ENCODE data around the gene ZNF284.

ZNF284 gene

DNA sequence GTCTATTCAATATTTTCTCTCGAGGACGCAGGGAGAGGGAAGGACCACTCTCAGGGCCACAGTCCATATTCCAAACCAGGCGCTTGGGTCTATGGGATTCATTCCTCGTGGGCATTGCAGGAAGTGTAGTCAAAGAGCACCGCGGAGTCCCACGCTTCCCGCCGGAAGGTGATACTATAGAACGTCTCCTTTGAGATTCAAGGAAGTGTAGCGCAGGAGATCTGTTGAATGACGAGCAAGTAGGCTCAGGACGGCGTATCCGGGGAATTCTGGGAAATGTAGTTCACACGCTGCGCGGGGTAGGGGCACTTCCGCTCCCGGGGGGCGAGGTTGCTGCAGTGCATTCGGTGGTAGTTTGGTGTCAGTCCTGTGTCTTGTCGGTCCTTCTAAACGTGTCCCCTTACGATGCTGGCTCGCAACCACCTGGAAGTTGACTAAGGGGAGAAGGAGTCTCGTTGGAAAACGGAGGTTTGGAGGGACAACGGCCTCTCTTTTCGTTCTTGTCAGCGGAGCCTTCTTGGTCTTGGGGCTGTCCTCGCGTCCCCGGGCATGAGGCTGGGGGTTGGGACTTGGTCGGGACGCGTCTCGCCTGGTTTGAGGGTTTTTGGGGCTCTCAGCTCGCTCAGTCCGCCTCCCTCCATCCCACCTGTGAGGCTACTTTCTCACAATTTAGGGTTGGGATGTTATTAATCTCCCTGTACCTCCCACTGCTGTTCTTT lies at the start of gene ZNF284:
TSS of gene ZNF284 (plus strand) at position 336 of the 719 bp plus-strand sequence. CDS start 4,231 bp downstream, outside the sequence.
- peak; percentile 64 for DNase-seq

GRCh38 chr19:44024900-44025216 lies 47.1 kb upstream of the ZNF284 start:
- no peak for DNase-seq

DNA sequence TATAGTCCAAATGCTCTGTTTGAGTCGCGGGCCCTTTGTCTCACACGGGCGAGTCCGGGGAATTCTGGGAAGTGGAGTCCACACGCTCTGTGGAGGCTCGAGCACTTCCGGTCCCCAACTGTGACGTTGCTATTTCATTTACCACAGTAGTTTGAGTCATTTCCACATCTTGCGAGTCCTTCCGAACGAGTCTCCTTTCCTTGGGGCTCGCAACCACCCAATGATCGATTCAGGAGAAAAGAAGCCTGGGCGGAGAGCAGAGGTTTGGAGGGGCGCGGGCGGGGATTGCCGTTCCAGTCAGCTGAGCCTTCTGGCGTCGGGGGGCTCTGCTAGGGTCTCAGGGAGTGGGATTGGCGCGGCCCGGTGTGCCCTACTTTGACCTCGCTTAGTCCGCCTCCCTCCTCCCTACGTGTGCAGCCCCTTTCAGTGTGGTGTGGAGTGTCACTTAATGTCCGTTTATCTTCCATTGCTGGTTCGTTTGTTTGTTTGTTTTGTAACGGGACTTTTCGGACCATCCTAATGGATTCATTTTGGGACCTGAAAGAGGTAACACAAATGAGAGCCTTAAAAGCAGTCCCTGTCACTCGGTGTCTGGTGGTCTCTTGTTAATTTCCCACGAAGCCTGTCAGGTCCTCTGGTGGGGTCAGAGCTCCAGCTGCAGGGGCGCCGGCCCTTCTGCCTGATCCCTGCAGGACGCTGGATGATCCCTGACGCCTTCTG lies 46.6 kb upstream of the ZNF284 start, which contains the start of gene ZNF222:
TSS of gene ZNF222 (plus strand) at position 163 of the 720 bp plus-strand sequence. CDS start at position 221, 58 bp downstream.
- peak; percentile 88 for DNase-seq

- no peak for DNase-seq
These were observed 45.3 kb upstream of the ZNF284 start for GRCh38 chr19:44026622-44027021.

GRCh38 chr19:44032001-44032610 lies 39.9 kb upstream of the ZNF284 start:
- no peak for DNase-seq

- DNase-seq = no peak
These were observed 29.8 kb upstream of the ZNF284 start for GRCh38 chr19:44042147-44042546.

GRCh38 chr19:44050740-44051649 lies 21.0 kb upstream of the ZNF284 start:
- DNase-seq = no peak

GRCh38 chr19:44051650-44052402 lies 20.1 kb upstream of the ZNF284 start, which contains the start of gene ZNF223:
TSS of gene ZNF223 (plus strand) at chr19:44052036. CDS start at chr19:44055177, 3,141 bp downstream.
- DNase-seq = peak; percentile 84

- no peak for DNase-seq
These were observed 16.1 kb upstream of the ZNF284 start for GRCh38 chr19:44055870-44056269.

DNA sequence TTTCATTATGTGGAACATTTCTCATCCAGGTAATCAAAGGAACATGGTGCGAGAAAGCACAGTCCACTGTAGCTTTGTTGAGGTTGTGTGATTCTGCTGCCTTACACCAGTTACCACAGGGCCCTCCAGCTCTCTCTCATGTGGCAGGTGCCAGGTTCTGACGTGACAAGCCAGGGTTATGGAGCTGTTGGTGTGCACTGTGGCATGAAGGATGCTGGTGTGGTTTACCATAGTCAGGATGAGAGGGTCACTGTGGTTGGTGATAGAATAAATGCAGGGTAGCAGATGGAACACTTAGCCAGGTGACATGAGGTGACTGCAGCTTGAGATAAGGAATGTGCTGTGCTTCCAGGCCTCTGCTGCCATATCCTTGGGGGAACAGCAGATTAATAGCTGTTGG lies 12.7 kb upstream of the ZNF284 start:
- DNase-seq = no peak

- no peak for DNase-seq
These were observed 10.9 kb upstream of the ZNF284 start for GRCh38 chr19:44061038-44061437.

GRCh38 chr19:44066305-44066704 lies 5.7 kb upstream of the ZNF284 start:
- DNase-seq = no peak

DNA sequence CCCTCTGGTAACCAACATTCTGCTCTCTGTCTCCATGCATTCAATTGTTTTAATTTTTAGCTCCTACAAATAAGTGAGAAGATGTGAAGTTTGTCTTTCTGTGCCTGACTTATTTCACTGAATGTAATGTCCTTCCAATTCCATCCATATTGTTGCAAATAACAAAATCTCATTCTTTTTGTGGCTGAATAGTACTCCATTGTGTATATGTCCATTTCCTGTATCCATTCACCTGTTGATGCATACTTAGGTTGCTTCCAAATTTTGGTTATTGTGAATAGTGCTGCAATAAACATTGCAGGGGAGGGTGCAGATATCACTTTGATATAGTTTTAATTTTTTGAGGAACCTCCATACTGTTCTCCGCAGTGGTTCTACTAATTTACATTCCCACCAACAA lies 2.5 kb upstream of the ZNF284 start:
- DNase-seq = no peak

DNA sequence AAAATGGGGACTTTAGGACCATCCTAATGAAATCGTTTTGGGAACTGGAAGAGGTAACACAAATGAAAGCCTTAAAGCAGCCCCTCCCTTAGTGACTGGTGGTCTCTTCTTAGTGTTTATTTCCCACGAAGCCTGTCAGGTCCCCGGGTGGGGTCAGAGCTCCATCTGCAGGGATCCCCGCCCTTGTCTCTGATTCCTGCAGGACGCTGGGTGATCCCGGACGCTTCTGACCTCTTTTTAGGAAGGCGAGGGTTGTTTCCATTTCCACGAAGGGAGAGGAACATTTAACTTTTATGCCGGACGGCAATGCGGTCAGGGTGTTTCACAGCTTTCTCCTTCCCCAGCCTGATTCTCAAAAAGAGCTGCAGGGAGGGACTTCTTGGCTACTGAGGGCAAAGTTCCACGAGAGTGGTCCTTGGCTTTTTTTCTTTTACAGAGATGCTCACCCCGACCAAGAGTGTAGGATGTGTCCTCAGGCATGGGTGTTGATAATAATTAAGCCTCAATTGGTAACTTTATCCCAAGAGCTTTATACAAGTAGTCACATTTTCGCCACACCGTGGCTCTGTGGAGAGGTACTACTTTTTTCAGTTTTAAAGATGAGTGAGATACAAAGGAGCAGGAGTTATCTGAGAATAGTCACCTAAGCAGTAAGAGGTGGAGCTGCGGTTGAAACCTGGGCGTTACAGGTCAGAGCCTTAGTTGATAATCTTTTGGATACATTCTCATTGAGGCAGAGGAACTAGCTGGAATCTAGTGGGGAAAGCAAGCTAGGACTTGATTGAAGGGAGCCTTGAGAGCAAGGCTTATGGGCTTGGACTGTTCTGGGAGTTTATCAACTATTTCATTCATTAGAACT lies 813 bp downstream of the ZNF284 start:
- DNase-seq = no peak

- DNase-seq = no peak
These were observed 4.4 kb downstream of the ZNF284 start for GRCh38 chr19:44076325-44076724.

- DNase-seq = no peak
These were observed 20.1 kb downstream of the ZNF284 start for GRCh38 chr19:44092108-44092507.

- peak; percentile 88 for DNase-seq
These were observed 22.2 kb downstream of the ZNF284 start, which contains the start of gene ZNF224 for GRCh38 chr19:44093931-44094765. TSS of gene ZNF224 (plus strand) at chr19:44094361. CDS start at chr19:44097874, 3,513 bp downstream.

GRCh38 chr19:44107751-44108150 lies 35.8 kb downstream of the ZNF284 start:
- DNase-seq = no peak

DNA sequence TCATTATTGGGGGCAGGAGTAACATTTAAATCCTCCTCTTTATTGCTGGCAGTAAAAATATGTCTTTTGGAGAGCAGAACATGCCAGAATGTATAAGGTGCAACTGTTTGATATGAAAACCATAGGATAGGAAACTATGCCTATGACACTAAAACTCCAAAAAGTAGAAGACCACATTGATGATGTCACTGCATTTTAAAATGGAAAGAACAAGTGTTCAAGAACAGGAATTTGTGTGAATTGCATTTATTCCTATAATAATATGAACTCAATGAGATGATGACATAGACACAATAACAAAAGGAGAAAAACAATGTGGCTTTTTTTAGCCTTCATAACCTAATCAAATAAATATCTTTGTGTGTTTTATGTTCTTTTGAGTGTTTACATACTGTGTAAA lies 37.5 kb downstream of the ZNF284 start:
- DNase-seq = no peak

DNA sequence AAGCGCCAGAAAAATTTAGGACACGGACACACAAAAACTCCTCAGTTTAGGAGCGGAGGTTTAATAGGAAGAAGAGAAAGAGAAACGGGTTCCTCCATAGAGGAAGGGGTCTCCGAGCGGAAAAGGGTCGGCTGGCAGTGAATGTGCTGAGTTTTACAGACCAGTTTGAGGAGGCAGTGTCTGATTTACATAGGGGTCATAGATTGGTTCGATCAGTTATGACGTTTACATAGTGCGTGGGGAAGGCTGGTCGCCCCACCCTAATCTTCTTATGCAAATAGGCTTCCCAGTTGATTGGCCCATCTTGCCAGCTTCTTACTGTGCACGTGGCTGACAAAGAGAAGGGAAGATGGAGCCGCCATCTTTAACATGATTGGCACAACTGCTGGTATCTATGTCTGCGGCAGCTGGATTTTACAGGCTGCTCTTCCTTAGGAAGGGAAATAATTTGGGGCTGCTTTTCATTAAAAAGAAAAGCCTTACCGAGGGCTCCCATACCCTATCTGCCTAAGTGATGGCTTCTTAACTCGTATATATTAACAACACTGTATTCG lies 40.0 kb downstream of the ZNF284 start:
- DNase-seq = peak; percentile 82
